ENCODE results near the gene ELFN1. TPM values are rescaled to one million over a fixed set of nuclear protein-coding genes. Genes with fewer than 3 reads are reported as not detected.

Gene ELFN1
- total RNA-seq, 1 donor from 2014 or later = 3.7 TPM

GRCh38 chr7:1721047-1721690 is 51.1 kb downstream of the ELFN1 start:
- no peak for DNase-seq (ENCODE audit: low spot score)

- DNase-seq (ENCODE audit: low spot score) = no peak
Observed at GRCh38 chr7:1723254-1723653, 53.2 kb downstream of the ELFN1 start.

- no peak for DNase-seq (ENCODE audit: low spot score)
Observed at GRCh38 chr7:1724118-1724910, 54.2 kb downstream of the ELFN1 start.

- DNase-seq (ENCODE audit: low spot score) = no peak
Observed at GRCh38 chr7:1725199-1725690, 55.2 kb downstream of the ELFN1 start.

GRCh38 chr7:1725766-1726630 is 55.9 kb downstream of the ELFN1 start:
- no peak for DNase-seq (ENCODE audit: low spot score)

GRCh38 chr7:1727079-1727478 is 57.0 kb downstream of the ELFN1 start:
- DNase-seq (ENCODE audit: low spot score) = no peak

- no peak for DNase-seq (ENCODE audit: low spot score)
Observed at GRCh38 chr7:1727812-1728570, 57.9 kb downstream of the ELFN1 start.

GRCh38 chr7:1729183-1729582 is 59.1 kb downstream of the ELFN1 start:
- no peak for DNase-seq (ENCODE audit: low spot score)

- DNase-seq (ENCODE audit: low spot score) = no peak
Observed at GRCh38 chr7:1729773-1730172, 59.7 kb downstream of the ELFN1 start.

- DNase-seq (ENCODE audit: low spot score) = no peak
Observed at GRCh38 chr7:1732072-1732471, 62.0 kb downstream of the ELFN1 start.

GRCh38 chr7:1732645-1733044 is 62.6 kb downstream of the ELFN1 start:
- DNase-seq (ENCODE audit: low spot score) = no peak

GRCh38 chr7:1733206-1733907 is 63.3 kb downstream of the ELFN1 start:
- DNase-seq (ENCODE audit: low spot score) = no peak

GRCh38 chr7:1733908-1734730 is 64.0 kb downstream of the ELFN1 start:
- DNase-seq (ENCODE audit: low spot score) = no peak

GRCh38 chr7:1735262-1735661 is 65.2 kb downstream of the ELFN1 start:
- DNase-seq (ENCODE audit: low spot score) = no peak

GRCh38 chr7:1735806-1736483 is 65.9 kb downstream of the ELFN1 start:
- no peak for DNase-seq (ENCODE audit: low spot score)

- no peak for DNase-seq (ENCODE audit: low spot score)
Observed at GRCh38 chr7:1736484-1736817, 66.4 kb downstream of the ELFN1 start.

GRCh38 chr7:1736830-1737229 is 66.8 kb downstream of the ELFN1 start:
- DNase-seq (ENCODE audit: low spot score) = no peak

- no peak for DNase-seq (ENCODE audit: low spot score)
Observed at GRCh38 chr7:1737523-1737922, 67.4 kb downstream of the ELFN1 start.

GRCh38 chr7:1737956-1738355 is 67.9 kb downstream of the ELFN1 start:
- no peak for DNase-seq (ENCODE audit: low spot score)
